NCI-H2196 (cell line): ENCODE data around the gene BCL2L13.
"Not testable (repeated sequence)": the region's sequence is repeated elsewhere in the genome, so short reads cannot be mapped to it uniquely, and the experiment has no call there.

Experiments
- DNase-seq: peaks from one replicate; lab custom pipeline; 2025; ENCODE audit not compliant: unreplicated experiment; lab: John Stamatoyannopoulos, UW

Gene BCL2L13

DNA sequence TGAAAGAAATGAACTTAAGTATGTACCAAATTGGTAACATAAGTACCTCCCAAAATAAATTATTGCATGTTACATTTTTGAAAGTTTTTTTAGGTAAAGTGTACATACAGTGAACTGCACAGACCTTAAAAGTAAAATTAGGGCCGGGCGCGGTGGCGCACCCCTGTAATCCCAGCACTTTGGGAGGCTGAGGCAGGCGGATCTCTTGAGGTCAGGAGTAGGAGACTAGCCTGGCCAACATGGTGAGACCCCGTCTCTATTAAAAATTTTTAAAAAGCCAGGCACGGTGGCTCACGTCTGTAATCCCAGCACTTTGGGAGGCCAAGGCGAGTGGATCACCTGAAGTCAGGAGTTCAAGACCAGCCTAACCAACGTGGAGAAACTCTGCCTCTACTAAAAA is 1.7 kb upstream of the BCL2L13 start:
- DNase-seq, result not testable (repeated sequence)

DNA sequence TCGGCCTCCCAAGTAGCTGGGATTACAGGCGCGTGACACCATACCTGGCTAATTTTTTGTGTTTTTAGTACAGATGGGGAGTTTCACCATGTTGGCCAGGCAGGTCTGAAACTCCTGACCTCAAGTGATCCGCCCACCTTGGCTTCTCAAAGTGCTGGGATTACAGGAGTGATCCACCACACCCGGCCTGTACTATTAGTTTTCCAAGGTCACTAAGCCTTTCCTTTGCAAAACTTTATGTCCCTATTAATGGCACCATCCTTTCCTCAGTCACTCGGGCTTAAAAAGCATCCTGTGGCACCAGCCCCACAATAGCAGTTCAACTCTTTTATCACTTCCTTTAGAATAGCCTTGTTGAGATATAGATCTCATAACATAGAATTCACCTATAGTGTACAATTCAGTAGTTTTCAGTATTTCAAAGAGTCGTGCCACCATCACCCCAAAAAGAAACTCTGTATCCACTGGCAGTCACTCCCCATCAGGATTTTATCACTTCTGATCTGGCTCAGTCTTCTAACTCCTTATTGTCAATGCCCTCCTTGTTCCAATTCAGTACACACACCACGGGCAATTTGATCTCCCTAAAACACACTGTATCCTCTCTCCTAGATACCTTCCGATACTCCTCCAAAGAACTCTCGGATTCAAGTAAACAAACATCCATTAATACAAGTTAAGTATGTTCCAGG is 921 bp upstream of the BCL2L13 start:
- DNase-seq, result no peak

DNA sequence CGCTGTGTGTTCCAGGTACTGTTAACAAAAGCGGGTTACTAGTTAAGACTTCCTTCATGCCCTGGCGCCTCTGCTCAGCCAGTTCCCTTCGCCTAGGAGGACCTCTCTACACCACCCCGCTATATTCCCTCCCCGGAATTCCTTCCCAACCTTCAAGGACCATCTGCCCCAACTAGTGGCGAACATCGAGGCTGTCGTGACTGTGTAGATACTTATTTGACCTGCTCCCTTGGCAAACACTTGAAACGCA is 450 bp upstream of the BCL2L13 start:
- peak; percentile 59 for DNase-seq

DNA sequence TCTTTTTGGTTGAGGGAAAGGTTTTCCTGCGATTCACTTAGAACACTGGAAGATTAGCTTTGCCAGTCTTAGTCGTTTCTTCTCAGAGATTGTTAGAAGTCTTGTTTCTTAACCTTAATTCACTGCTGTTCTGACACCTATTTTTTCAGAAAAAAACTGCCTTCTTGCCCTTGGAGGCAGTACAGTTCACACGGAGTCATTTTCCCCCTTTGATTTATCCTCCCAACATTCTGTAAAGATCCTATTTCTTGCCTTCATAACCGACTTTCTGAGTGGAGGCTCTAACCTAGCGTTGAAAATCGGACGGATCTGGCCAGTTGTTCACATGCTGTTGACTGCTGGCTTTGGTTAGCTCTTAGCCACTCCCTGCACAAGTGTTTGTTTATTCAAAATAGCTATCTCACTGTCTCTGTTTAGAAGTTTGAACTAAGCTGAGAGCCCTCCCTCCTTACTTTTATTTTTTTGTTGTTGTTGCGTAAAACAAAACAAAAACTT is 737 bp downstream of the BCL2L13 start:
- peak; percentile 35 for DNase-seq

DNA sequence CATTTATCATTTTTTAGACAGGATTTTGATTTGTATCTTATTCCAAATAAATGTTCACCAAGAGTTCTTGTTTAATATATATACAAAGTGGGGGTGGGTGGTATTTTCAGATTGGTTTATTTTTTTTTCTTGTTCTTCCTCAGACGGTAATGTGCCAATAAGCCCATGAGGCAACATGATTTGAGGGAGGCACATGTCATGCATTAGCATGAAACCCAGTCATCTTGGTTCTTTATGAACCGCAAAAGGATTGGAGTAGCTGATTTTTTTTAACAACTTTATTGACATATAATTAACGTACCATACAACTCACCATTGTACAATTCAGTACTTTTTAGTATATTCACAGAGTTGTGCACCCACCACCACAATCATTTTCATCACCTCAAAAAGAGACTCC is 2.7 kb downstream of the BCL2L13 start:
- DNase-seq, result no peak

DNA sequence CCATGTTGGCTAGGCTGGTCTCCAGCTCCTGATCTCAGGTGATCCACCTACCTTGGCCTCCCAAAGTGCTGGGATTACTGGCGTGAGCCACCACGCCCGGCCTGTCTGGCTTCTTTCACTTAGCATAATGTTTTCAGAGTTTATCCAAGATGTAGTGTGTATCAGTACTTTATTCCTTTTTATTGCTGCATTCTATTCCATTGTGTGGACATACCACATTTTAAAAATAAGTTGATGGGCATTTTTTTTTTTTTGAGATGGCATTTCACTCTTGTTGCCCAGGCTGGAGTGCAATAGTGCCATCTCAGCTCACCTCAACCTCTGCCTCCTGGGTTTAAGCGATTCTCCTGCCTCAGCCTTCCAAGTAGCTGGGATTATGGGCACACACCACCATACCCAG is 3.8 kb downstream of the BCL2L13 start:
- DNase-seq, result not testable (repeated sequence)

DNA sequence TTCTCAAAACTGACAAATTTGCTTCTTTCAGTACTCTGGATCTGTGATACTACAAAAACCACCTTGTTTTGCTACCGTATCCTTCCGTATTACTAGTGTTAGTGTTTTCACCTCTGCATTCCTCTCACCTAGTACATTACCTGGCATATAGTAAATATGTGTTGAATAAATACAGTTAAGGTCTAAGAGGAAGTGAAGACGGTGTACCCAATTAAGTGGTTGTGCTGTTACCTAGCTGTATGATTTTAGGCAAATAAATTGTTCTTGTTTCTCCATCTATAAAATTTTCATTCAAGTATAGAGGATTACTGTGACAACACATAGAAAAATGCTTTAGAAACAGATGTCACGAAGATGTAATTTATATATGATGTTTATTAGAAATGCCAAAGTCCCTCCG is 8.9 kb downstream of the BCL2L13 start:
- DNase-seq, result no peak

DNA sequence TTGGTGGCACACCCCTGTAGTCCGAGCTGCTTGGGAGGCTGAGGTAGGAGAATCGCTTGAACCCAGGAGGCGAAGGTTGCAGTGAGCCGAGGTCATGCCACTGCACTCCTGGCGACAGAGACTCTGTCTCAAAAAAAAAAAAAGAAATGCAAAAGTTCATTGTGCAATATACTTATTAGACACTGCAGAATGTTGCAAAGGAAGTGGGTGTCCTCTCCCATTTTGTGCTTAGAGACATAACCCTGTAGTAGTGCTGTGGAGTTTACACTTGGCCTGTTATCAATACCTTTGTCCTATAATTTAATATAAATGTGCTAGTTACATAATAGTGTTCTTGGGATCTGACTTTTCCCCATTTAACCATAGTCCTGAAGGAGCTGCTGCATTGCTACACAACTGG is 9.4 kb downstream of the BCL2L13 start:
- DNase-seq, result no peak

DNA sequence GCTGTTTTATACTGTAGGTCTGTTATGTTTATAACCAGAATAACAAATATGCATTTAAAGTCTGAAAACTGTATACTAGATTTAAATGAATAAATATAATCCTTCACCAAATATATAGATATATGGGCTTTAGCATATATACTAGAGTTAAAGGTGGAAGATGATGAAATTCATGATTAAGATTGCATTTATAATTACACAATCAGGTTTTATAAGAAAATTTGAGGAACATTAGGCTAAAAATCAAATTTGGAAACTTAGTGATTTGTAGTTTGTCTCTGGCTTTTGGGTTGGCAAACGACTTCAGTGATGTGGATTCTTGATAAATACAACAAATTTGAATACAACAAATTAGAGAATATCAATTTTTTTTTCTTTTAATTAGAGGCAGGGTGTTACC is 10.0 kb downstream of the BCL2L13 start:
- no peak for DNase-seq

DNA sequence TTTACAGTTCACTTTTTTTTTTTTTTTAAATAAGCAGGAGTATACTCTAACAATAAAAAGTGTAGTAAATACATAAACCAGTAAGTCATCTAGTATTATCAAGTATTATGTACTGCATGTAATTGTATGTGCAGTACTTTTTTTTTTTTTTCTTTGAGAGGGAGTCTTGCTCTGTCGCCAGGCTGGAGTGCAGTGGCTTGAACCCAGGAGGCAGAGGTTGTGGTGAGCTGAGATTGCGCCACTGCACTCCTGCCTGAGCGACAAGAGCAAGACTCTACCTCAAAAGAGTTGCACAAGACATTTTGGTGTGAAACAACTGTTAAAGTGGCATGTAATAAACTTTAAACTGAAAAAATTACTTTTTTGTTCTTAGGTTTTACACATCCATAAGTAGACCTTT is 16.7 kb downstream of the BCL2L13 start:
- no peak for DNase-seq

DNA sequence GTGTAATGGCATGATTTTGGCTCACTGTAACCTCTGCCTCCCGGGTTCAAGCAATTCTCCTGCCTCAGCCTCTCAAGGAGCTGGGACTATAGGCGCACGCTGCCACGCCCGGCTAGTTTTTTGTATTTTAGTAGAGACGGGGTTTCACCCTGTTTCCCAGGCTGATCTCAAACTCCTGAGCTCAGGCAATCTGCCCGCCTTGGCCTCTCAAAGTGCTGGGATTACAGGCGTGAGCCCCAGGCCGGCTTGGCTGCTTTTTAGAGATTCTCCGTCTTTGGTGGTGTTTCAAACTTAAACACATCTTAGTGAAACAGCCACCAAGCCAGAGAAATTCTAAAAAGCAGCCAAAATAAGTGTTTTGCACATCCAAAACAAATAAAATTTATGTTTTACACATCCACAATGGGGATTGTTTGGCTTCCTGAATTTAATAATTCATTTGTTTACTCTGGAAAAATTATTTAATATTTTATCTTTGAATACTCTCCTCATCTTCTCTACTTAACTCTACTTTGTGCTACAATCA is 18.4 kb downstream of the BCL2L13 start:
- no peak for DNase-seq

DNA sequence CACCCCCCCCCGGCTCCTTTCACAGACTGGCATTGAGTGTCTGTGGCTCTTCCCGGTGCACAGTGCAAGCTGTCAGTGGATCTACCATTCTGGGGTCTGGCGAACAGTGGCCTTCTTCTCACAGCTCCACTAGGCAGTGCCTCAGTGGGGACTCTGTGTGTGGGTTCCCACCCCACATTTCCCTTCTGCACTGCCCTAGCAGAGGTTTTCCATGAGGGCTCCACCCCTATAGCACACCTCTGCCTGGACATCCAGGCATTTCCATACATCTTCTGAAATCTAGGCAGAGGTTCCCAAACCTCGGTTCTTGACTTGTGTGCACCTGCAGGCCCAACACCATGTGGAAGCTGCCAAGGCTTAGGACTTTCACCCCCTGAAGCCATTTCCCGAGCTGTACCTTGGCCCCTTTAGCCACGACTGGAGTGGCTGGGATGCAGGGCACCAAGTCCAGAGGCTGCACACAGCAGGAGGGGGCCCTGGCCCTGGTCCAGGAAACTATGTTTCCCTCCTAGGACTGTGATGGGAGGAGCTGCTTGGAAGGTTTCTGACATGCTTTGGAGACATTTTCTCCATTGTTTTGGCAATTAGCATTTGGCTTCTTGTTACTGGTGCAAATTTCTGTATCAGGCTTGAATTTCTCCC is 26.0 kb downstream of the BCL2L13 start:
- no peak for DNase-seq

DNA sequence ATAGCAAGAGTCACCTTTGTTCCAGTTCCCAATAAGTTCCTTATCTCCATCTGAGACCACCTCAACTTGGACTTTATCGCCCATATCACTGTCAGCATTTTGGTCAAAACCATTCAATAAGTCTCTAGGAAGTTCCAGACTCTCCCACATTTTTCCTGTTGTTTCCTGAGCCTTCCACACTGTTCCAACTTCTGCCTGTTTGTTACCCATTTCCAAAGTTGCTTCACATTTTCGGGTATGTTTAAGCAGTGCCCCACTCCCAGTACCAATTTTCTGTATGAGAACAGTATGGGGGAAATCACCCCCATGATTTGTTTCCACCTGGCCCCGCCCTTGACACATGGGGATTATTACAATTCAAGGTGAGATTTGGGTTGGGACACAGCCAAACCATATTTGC is 26.7 kb downstream of the BCL2L13 start:
- DNase-seq, result no peak

DNA sequence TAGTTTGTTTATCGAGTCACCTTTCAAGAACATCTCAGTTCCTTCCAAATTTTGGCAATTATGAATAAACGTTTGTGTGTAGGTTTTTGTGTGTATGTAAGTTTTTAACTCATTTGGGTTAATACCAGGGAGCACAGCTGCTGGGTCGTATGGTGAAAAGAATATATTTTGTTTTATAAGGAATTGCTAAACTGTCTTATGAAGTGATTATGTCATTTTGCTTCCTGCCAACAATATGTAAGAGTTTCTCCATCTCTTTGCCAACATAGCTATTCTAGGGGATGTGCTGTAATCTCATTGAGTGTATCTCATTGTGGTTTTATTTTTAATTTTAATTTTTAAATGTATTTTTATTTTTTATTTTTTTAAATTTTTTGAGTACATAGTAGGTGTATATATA is 27.3 kb downstream of the BCL2L13 start:
- no peak for DNase-seq

DNA sequence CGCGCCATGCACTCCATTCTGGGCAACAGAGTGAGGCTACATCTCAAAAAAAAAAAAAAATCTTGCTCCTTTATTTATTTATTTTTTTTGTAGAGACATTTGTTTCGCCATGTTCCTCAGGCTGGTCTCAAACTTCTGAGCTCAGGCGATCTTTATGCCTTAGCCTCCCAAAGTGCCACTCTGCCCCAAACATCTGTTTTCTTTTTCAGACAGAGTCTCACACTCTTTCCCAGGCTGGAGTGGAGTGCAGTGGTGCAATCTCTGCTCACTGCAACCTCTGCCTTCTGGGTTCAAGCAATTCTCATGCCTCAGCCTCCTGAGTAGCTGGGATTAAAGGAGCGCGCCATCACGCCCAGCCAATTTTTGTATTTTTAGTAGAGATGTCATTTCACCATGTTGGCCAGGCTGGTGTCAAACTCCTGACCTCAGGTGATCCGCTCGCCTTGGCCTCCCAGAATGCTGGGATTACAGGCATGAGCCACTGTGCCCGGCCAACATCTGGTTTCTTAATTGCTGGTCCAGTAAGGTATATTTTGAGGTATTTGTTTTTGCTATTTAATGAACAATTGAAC is 33.0 kb downstream of the BCL2L13 start:
- DNase-seq, result not testable (repeated sequence)

DNA sequence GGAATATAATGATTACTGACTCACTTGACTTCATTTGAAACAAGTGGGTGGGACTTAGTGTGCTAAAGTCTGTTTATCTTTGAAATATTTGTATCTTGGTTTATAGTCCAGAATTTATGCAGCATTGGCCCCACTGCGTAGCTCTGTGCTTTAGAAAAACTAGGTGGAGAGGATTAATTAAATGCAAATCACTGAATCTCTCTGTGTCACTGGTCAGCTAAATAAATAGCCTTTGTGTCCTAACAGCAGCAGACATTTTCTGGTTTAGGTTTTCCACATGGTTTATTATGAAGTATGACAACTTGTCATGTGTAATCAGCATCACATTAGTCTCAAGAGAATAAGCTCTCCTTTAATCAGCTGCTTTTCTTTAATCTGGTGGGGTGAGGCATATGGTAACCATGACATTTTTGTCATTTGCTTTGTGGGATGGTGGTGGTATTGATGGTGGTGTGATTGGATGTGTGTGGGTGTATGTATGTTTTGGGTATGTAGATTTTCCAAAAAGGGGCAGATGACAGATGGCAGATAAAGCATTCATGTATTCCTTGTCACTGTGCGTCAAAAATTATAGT is 33.9 kb downstream of the BCL2L13 start:
- DNase-seq, result no peak

DNA sequence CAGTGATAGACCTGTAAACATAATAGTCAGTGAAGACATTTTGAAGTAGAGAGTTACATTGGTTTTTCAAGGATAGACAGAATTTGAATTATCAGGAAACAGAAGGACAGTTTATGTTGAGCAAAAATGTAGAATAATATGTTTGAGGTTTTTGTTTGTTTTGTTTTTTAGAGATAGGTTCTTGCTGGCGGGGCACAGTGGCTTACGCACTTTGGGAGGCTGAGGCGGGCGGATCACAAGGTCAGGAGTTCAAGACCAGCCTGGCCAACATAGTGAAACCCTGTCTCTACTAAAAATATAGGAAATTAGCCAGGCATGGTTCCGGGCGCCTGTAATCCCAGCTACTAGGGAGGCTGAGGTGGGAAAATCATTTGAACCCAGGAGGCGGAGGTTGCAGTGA is 35.6 kb downstream of the BCL2L13 start:
- DNase-seq, result no peak

DNA sequence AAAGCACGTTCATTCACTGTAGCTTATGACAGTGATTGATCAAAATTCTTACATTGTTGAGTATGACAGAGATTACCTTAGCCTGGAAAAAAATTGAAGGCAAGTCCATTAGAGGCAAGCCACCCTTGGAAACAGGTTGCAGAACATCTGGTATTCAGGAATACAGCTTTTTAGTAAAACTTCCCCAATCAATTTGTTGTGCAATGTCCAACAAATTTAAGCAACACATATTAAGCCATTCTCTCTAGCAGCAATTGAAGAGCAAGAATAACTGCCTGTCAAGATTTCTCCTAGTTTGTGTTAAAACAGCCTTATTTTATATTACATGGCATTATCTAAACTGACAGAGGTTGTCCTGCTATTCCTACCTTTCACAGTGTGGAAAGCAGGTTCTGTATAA is 37.0 kb downstream of the BCL2L13 start:
- no peak for DNase-seq

DNA sequence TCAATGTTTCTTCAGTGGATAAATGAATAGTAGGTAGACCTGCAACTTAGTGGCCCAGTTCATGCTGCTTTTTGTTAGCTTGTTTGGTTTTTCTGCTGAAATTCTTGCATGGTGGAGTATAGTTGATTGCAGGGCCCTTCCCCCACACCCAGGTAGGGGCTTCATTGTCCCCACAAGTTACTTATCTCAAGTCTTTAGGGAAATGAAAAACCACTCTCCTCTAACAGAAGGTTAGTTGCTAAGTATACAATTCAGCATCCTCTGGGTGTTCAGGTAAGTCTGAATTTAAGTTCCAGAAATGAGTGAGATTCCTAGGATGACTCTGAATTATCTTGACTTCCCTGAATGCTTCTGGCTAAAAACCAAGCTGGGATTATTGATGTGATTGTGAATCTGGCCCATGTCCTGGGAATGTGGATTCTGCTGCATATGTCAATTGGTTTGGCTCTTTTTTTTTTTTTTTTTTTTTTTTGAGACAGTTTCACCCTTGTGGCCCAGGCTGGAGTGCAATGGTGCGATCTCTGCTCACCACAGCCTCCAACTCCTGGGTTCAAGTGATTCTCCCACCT is 40.3 kb downstream of the BCL2L13 start:
- DNase-seq, result no peak

DNA sequence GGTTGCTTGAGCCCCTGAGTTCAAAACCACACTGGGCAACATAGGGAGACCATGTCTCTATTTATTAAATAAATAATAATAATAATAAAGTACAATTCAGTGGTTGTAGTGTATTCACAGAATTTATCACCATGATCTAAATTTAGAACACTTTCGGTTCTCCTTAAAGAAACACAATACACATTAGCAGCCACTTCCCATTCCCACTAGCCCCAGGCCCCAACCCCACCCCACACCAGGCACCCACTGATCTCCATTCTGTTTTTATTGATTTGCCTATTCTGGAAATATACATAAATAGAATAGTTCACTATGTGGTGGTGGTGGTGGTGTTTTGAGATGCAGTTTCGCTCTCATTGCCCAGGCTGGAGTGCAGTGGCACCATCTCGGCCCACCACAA is 45.7 kb downstream of the BCL2L13 start:
- no peak for DNase-seq

DNA sequence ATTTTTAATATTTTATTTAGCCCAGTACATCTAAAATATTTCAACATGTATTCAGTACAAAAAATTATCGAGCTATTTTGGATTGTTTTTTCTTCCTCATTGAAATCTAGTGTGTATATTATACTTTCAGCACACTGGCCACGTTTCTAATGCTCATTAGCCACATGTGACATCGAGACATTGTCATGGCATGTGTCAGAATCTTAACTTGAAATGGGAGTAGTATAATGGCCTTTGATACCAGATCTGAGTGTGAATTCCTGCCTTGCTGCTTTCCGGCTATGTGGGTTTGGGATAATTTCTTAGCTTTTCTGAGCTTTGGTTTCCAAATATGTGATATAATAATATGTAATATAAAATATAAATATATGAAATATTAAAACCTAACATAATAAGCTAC is 54.3 kb downstream of the BCL2L13 start:
- DNase-seq, result no peak

DNA sequence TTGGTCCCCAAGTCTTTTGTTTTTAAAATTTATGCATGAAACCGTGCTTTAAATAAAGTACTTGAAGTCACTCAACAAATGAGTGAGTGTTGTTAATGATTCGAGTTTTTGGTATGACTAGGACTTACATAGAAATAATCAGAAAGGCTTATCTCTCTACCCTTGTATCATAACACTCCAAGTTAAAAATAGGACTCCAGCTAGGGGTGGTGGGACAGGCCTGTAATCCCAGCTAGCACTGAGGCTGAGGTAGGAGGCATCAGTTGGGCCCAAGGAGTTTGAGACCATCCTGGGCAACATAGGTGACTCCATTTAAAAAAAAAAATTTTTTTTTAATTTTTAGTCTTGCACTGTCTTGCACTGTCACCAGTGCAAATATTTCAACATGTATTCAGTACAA is 55.6 kb downstream of the BCL2L13 start:
- DNase-seq, result no peak
